IMR-90 (cell line): ENCODE results near the gene PTPRN2. TPM values are rescaled to one million over a fixed set of nuclear protein-coding genes. Genes with fewer than 3 reads are reported as not detected.

Experiments used
- ATAC-seq: fragments of 200-7000 bp; cut with Tn5 transposase; 2 replicates; pipeline ENCODE4 v1.9.1; 2020; ENCODE audit warnings: low read depth, mild to moderate bottlenecking, moderate library complexity
- BruUV-seq: library from RNA; stranded (reverse); fragments of 400-500 nt; replicated peaks from 2 replicates; lab custom pipeline; 2021; lab: Mats Ljungman, UMichigan
- CTCF ChIA-PET: fragments of 300-600 bp; formaldehyde crosslinking; extraction: SDS; loops from one replicate; lab custom pipeline; 2021; ENCODE audit warnings: antibody characterized with exemption; lab: Yijun Ruan, JAX
- POLR2A ChIA-PET: fragments of 300-600 bp; sonication (Branson Sonifier 250); formaldehyde crosslinking; loops from one replicate; lab custom pipeline; 2022; ENCODE audit warnings: antibody characterized with exemption; ENCODE audit not compliant: unreplicated experiment; lab: Charles Lee
- DNase-seq: peaks from one replicate; pipeline ENCODE4 v3.0.0; 2013
- H2AFZ ChIP-seq: replicated peaks from 2 replicates; pipeline ENCODE3; 2013; ENCODE audit warnings: low read length, mild to moderate bottlenecking; ENCODE audit not compliant: poor library complexity
- H2AK5ac ChIP-seq: 2 replicates; pipeline ENCODE4 v1.6.1; 2013; ENCODE audit warnings: low read depth, low read length, inconsistent platforms
- H2AK9ac ChIP-seq: replicated peaks from 2 replicates; pipeline ENCODE3; 2013; ENCODE audit warnings: mild to moderate bottlenecking, low read depth, low read length, moderate library complexity; ENCODE audit not compliant: poor library complexity
- H2BK120ac ChIP-seq: 2 replicates; pipeline ENCODE4 v1.6.1; 2013; ENCODE audit warnings: low read depth, low read length, inconsistent platforms
- H2BK15ac ChIP-seq: 3 replicates; pipeline ENCODE4 v1.6.1; 2013; ENCODE audit warnings: low read depth, low read length, inconsistent platforms
- H2BK20ac ChIP-seq: 2 replicates; pipeline ENCODE4 v1.6.1; 2013; ENCODE audit warnings: low read depth, mild to moderate bottlenecking, inconsistent platforms, low read length, moderate library complexity
- H2BK5ac ChIP-seq: 2 replicates; pipeline ENCODE4 v1.6.1; 2013; ENCODE audit warnings: mild to moderate bottlenecking, low read depth, low read length, inconsistent platforms; ENCODE audit not compliant: poor library complexity, severe bottlenecking
- H3K14ac ChIP-seq: replicated peaks from 2 replicates; pipeline ENCODE4 v1.6.1; 2013; ENCODE audit warnings: low read depth, low read length, inconsistent platforms
- H3K18ac ChIP-seq: 2 replicates; pipeline ENCODE4 v1.6.1; 2013; ENCODE audit warnings: low read depth, low read length, control low read depth
- H3K23ac ChIP-seq: 2 replicates; pipeline ENCODE4 v1.6.1; 2013; ENCODE audit warnings: low read depth, low read length, inconsistent platforms
- H3K27ac ChIP-seq: 2 replicates; pipeline ENCODE4 v1.5.1; 2013; ENCODE audit warnings: mild to moderate bottlenecking, control low read depth, low read length; ENCODE audit not compliant: insufficient read depth
- H3K27me3 ChIP-seq: 2 replicates; pipeline ENCODE4 v1.6.1; 2013; ENCODE audit warnings: low read length; ENCODE audit not compliant: control insufficient read depth, insufficient read depth
- H3K36me3 ChIP-seq: 2 replicates; pipeline ENCODE4 v1.6.1; 2013; ENCODE audit warnings: low read length, mixed read lengths; ENCODE audit not compliant: control insufficient read depth, insufficient read depth
- H3K4ac ChIP-seq: 2 replicates; pipeline ENCODE4 v1.6.1; 2013; ENCODE audit warnings: low read depth, low read length, inconsistent platforms
- H3K4me1 ChIP-seq: 2 replicates; pipeline ENCODE4 v1.6.1; 2013; ENCODE audit warnings: low read length, mixed read lengths; ENCODE audit not compliant: control insufficient read depth, insufficient read depth
- H3K4me2 ChIP-seq: 2 replicates; pipeline ENCODE4 v1.6.1; 2013; ENCODE audit warnings: low read depth, mild to moderate bottlenecking, control low read depth, low read length, moderate library complexity
- H3K4me3 ChIP-seq: 2 replicates; pipeline ENCODE4 v1.5.1; 2013; ENCODE audit warnings: low read depth, mild to moderate bottlenecking, control low read depth, low read length, moderate library complexity; ENCODE audit not compliant: insufficient read depth
- H3K56ac ChIP-seq: 2 replicates; pipeline ENCODE4 v1.6.1; 2013; ENCODE audit warnings: low read length, inconsistent platforms; ENCODE audit not compliant: insufficient read depth; ENCODE audit errors: extremely low read depth
- H3K79me1 ChIP-seq, 2 experiments: 2 replicates each; pipeline ENCODE4 v1.6.1; 2013; ENCODE audit warnings: low read length in 2 of 2, inconsistent platforms in 1 of 2, low read depth in 1 of 2
- H3K9ac ChIP-seq: 2 replicates; pipeline ENCODE4 v1.6.1; 2013; ENCODE audit warnings: low read depth, low read length, control low read depth
- H3K9me1 ChIP-seq: 2 replicates; pipeline ENCODE4 v1.6.1; 2013; ENCODE audit warnings: low read length, inconsistent platforms; ENCODE audit not compliant: insufficient read depth
- H3K9me3 ChIP-seq: 2 replicates; pipeline ENCODE4 v1.6.1; 2013; ENCODE audit warnings: low read length; ENCODE audit not compliant: control insufficient read depth, insufficient read depth
- H4K20me1 ChIP-seq: 2 replicates; pipeline ENCODE4 v1.6.1; 2013; ENCODE audit warnings: low read length, inconsistent platforms; ENCODE audit not compliant: insufficient read depth
- H4K5ac ChIP-seq: 2 replicates; pipeline ENCODE4 v1.6.1; 2013; ENCODE audit warnings: mild to moderate bottlenecking, low read depth, low read length, control low read depth
- H4K8ac ChIP-seq, 2 experiments: 2 replicates each; pipeline ENCODE4 v1.6.1; 2013; ENCODE audit warnings: low read depth in 2 of 2, low read length in 2 of 2, control low read depth in 1 of 2, inconsistent platforms in 1 of 2
- H4K91ac ChIP-seq: 2 replicates; pipeline ENCODE4 v1.6.1; 2013; ENCODE audit warnings: low read depth, low read length, inconsistent platforms; ENCODE audit not compliant: insufficient read depth
- CEBPB ChIP-seq: IDR thresholded peaks from 2 replicates; pipeline ENCODE4 v1.6.1; 2012; ENCODE audit warnings: low read depth, low read length, improper control_type of control experiment
- CHD1 ChIP-seq: IDR thresholded peaks from 2 replicates; pipeline ENCODE4 v1.6.1; 2012; ENCODE audit warnings: low read depth, low read length, improper control_type of control experiment
- FOS ChIP-seq: fragments of 150-350 bp; IDR thresholded peaks from 2 replicates; pipeline ENCODE4 v1.6.1; 2016; ENCODE audit warnings: low read depth, low read length
- MXI1 ChIP-seq: IDR thresholded peaks from 2 replicates; pipeline ENCODE4 v1.6.1; 2012; ENCODE audit warnings: low read depth, mild to moderate bottlenecking, low read length, moderate library complexity, borderline replicate concordance
- NFE2L2 ChIP-seq: fragments of 150-350 bp; IDR thresholded peaks from 2 replicates; pipeline ENCODE4 v1.6.1; 2016; ENCODE audit warnings: low read depth, mild to moderate bottlenecking, low read length
- POLR2A ChIP-seq: IDR thresholded peaks from 2 replicates; pipeline ENCODE4 v1.6.1; 2012; ENCODE audit warnings: mild to moderate bottlenecking, low read depth, low read length
- RCOR1 ChIP-seq: IDR thresholded peaks from 2 replicates; pipeline ENCODE4 v1.6.1; 2012; ENCODE audit warnings: mild to moderate bottlenecking, low read length, improper control_type of control experiment; ENCODE audit not compliant: insufficient replicate concordance
- RFX5 ChIP-seq: IDR thresholded peaks from 2 replicates; pipeline ENCODE4 v1.8.0; 2012; ENCODE audit warnings: low read depth, mild to moderate bottlenecking, low read length, moderate library complexity
- WGBS, 2 experiments: methylation state at CpG; one replicate each; pipeline versions ENCODE4 v1.1.5 to v1.1.7; 2013; ENCODE audit warnings: missing lambda C conversion rate in 2 of 2; ENCODE audit not compliant: insufficient read length in 1 of 2; ENCODE audit errors: extremely low coverage in 2 of 2; 5-methylcytosine and 5-hydroxymethylcytosine counted together
- dilution Hi-C: fragments of 300-500 bp; cut with HindIII; formaldehyde crosslinking; loops from one replicate; pipeline ENCODE4 v1.14.3; 2018; ENCODE audit warnings: low sequenced_read_pairs; ENCODE audit not compliant: unreplicated experiment
- in situ Hi-C: fragments of 300-500 bp; cut with MboI; formaldehyde crosslinking; loops from 3 replicates; pipeline ENCODE4 v1.14.3; 2019; ENCODE audit warnings: low sequenced_read_pairs, inconsistent platforms, mixed read lengths
- intact Hi-C: fragments of 100-400 bp; cut with micrococcal nuclease; formaldehyde crosslinking; loops from 2 replicates; pipeline ENCODE4 v1.10.0; 2022
- polyA plus RNA-seq, 3 experiments: library from polyadenylated mRNA; depleted of rRNA; stranded (reverse); fragments of >200 nt; gene quantifications; 2 replicates each; pipeline ENCODE4 v1.2.3, GENCODE V29; 2012; ENCODE audit warnings: low replicate concordance in 1 of 3
- total RNA-seq: library from RNA; depleted of rRNA; stranded (reverse); fragments of >200 nt; gene quantifications from 2 replicates; pipeline ENCODE4 v1.2.3, GENCODE V29; 2012
- TF ChIP-seq, protein P1 (sequence below): conservative IDR thresholded peaks from 2 replicates; pipeline ENCODE4 v1.5.1; 2012; ENCODE audit warnings: mild to moderate bottlenecking, low read depth, low read length, improper control_type of control experiment
- TF ChIP-seq, protein P2 (sequence below): fragments of 150-350 bp; IDR thresholded peaks from 2 replicates; pipeline ENCODE4 v1.6.1; 2016; ENCODE audit warnings: low read depth, mild to moderate bottlenecking, low read length, moderate library complexity, borderline replicate concordance

Gene PTPRN2
- total and polyA plus RNA-seq, 2 of the 4 experiments (the other 2 are of a cell fraction), result 0.03 TPM; not detected in 1

DNA sequence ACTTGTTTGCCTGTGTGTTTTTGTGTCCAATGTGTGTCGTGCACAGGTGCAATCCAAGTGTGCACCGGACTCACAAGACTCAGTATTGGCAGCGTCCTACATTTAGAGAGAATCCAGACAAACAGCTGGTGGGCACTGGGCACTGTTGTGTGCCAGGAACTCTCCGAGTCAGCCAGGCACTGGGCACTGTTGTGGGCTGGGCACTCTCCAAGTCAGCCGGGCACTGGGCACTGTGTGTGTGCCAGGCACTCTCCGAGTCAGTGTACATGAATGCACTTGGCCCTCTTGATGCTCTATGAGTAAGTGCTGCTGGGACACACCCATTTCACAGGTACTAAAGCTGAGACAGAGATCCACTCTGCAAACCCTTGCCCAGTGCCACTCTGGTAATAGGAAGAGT lies 303.5 kb downstream of the PTPRN2 start:
- H3K56ac ChIP-seq, result no peak overlapping the region
- POLR2A ChIA-PET, result no interaction called here
- no peak overlapping the region for H4K8ac ChIP-seq
- H3K36me3 ChIP-seq, result no peaks in the 10 kb centered on the region
- H2BK20ac ChIP-seq, result no peak overlapping the region
- no peaks in the 10 kb centered on the region for H3K27me3 ChIP-seq
- H3K4me2 ChIP-seq, result no peak overlapping the region
- no peak overlapping the region for H3K9ac ChIP-seq
- intact Hi-C loops (no loop called here), dilution Hi-C loops (no loop called here), in situ Hi-C loops (no loop called here)
- H3K23ac ChIP-seq, result no peak overlapping the region
- H4K20me1 ChIP-seq, result no peaks in the 10 kb centered on the region
- WGBS, 2 experiments, result 65% methylated on average over 5 of the region's 6 CpGs; no CpG with 5 or more reads in 1 of the 2 experiments
- no peak overlapping the region for H2AFZ ChIP-seq
- DNase-seq (no peak), ATAC-seq (no peak)
- no peak overlapping the region for H2BK15ac ChIP-seq
- H2AK9ac ChIP-seq, result no peak overlapping the region
- H3K18ac ChIP-seq, result no peak overlapping the region
- H3K4me1 ChIP-seq, result no peaks in the 10 kb centered on the region
- H3K4me3 ChIP-seq, result no peak overlapping the region
- no peak overlapping the region for H2BK120ac ChIP-seq
- no peak overlapping the region for H4K91ac ChIP-seq
- no peak overlapping the region for H2AK5ac ChIP-seq
- H4K5ac ChIP-seq, result no peak overlapping the region
- no peaks in the 10 kb centered on the region for H3K79me1 ChIP-seq
- no TSS peak for BruUV-seq
- no peak overlapping the region for H3K27ac ChIP-seq
- H3K9me3 ChIP-seq, result peaks cover 46% of the 10 kb centered on the region
- no peak overlapping the region for H3K4ac ChIP-seq
- CTCF ChIA-PET, result no interaction called here
- H3K9me1 ChIP-seq, result no peaks in the 10 kb centered on the region
- no peak overlapping the region for H3K14ac ChIP-seq
- no peak for TF ChIP-seq FOS
- no peak for TF ChIP-seq MXI1
- no peak for TF ChIP-seq CEBPB
- TF ChIP-seq CHD1, result no peak
- no peak for TF ChIP-seq POLR2A
- TF ChIP-seq RFX5, result no peak
- TF ChIP-seq RCOR1, result no peak
- TF ChIP-seq, protein P1, sequence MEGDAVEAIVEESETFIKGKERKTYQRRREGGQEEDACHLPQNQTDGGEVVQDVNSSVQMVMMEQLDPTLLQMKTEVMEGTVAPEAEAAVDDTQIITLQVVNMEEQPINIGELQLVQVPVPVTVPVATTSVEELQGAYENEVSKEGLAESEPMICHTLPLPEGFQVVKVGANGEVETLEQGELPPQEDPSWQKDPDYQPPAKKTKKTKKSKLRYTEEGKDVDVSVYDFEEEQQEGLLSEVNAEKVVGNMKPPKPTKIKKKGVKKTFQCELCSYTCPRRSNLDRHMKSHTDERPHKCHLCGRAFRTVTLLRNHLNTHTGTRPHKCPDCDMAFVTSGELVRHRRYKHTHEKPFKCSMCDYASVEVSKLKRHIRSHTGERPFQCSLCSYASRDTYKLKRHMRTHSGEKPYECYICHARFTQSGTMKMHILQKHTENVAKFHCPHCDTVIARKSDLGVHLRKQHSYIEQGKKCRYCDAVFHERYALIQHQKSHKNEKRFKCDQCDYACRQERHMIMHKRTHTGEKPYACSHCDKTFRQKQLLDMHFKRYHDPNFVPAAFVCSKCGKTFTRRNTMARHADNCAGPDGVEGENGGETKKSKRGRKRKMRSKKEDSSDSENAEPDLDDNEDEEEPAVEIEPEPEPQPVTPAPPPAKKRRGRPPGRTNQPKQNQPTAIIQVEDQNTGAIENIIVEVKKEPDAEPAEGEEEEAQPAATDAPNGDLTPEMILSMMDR, result no peak
- TF ChIP-seq, protein P2, sequence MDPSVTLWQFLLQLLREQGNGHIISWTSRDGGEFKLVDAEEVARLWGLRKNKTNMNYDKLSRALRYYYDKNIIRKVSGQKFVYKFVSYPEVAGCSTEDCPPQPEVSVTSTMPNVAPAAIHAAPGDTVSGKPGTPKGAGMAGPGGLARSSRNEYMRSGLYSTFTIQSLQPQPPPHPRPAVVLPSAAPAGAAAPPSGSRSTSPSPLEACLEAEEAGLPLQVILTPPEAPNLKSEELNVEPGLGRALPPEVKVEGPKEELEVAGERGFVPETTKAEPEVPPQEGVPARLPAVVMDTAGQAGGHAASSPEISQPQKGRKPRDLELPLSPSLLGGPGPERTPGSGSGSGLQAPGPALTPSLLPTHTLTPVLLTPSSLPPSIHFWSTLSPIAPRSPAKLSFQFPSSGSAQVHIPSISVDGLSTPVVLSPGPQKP, result no peak
- no peak for TF ChIP-seq NFE2L2
- no peak overlapping the region for H2BK5ac ChIP-seq
